ENCODE data around the gene EYA2. TPM values are rescaled to one million over a fixed set of nuclear protein-coding genes. Genes with fewer than 3 reads are reported as not detected.

The EYA2 gene
- total RNA-seq, 1 donor from 2014 or later = not detected

DNA sequence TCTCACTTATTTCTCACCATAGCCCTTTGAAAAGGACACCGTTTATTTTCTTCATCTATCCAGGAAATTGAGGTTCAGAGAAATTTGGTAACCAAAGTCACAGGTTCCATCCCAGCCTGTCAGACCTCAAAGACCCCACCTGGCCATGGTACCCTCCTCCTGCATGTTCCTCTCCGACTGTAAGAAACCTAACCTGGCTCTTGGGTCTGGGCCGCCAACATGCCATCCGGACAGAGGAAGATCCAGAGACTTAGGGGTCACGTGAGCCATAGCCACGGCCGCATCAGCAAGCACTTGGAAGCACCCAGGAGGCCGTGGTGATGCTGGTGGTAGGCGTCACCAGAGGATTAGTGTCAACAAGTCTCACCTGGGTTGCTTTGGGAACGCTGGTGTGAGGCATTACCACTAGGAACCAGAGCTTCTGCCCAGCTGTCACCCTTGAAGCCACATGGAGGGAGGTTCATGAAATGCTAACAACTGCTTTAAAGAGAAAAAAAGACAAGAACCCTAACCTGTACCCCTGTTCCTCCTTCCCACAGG lies 177.1 kb downstream of the EYA2 start:
- no peak for DNase-seq (ENCODE audit: low spot score)
- Mint-ChIP-seq H3K27ac (no peak overlapping the region), H3K4me1 (ENCODE audit: low read depth) (no peaks in the 10 kb centered on the region), H3K27me3 (ENCODE audit: low read depth) (no peaks in the 10 kb centered on the region), H3K36me3 (ENCODE audit: low read depth) (no peaks in the 10 kb centered on the region), H3K4me3 (ENCODE audit: low read depth) (no peak overlapping the region), H3K9me3 (peaks cover 22% of the 10 kb centered on the region)
- intact Hi-C loops (cut with micrococcal nuclease) = no loop called here

DNA sequence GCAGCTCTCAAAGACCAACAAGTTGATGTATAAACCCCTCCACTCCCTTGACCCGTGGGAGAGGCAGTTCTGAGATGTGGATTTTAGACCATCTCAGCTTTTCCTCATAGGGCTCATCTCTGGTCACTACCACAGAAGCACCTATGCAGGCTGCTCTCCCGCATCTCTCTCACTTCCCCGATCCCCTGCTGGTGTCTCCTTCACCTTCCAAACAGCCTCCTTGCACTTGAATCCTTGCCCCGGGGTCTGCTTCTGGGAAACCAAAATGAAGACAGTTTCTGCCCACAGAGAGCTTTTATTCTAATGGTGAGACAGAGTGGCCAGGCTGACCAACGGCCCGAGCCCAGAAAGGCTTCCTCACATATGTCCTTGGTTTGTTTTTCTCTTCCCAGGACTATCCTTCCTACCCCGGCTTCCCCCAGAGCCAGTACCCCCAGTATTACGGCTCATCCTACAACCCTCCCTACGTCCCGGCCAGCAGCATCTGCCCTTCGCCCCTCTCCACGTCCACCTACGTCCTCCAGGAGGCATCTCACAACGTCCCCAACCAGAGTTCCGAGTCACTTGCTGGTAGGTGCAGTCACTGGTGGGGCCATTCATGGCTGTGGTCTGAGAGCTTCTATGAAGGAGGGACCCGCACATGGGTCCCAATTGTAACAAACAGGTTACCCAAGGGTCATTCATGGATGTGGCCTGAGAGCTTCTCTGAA lies 179.3 kb downstream of the EYA2 start:
- Mint-ChIP-seq H3K9me3 (peaks cover 6% of the 10 kb centered on the region), H3K27me3 (ENCODE audit: low read depth) (no peaks in the 10 kb centered on the region), H3K36me3 (ENCODE audit: low read depth) (no peaks in the 10 kb centered on the region), H3K4me1 (ENCODE audit: low read depth) (no peaks in the 10 kb centered on the region), H3K27ac (no peak overlapping the region), H3K4me3 (ENCODE audit: low read depth) (no peak overlapping the region)
- intact Hi-C loops (cut with micrococcal nuclease) = no loop called here
- DNase-seq (ENCODE audit: low spot score) = no peak

DNA sequence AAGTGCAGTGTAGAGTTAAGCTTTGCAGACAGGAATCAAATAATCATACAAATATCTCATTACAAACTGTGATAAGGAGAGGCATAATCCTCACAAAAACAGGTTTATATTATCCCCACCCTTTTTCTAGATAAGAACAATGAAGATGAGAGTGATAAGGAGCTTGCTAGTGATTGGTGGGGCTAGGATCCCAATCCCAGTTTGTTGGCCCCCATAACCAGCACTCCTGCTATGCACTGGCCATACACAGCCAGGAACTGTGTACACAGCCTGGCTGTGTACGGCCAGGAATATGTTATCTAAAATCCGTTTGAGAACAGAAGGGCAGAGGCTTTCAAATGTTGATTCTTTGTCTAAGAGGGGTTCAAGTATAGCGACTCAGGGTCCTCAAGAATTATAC lies 180.6 kb downstream of the EYA2 start:
- DNase-seq (ENCODE audit: low spot score) = no peak
- intact Hi-C loops (cut with micrococcal nuclease) = no loop called here
- Mint-ChIP-seq H3K27ac (no peak overlapping the region), H3K9me3 (peaks cover 4% of the 10 kb centered on the region), H3K4me3 (ENCODE audit: low read depth) (no peak overlapping the region), H3K36me3 (ENCODE audit: low read depth) (no peaks in the 10 kb centered on the region), H3K4me1 (ENCODE audit: low read depth) (no peaks in the 10 kb centered on the region), H3K27me3 (ENCODE audit: low read depth) (no peaks in the 10 kb centered on the region)

DNA sequence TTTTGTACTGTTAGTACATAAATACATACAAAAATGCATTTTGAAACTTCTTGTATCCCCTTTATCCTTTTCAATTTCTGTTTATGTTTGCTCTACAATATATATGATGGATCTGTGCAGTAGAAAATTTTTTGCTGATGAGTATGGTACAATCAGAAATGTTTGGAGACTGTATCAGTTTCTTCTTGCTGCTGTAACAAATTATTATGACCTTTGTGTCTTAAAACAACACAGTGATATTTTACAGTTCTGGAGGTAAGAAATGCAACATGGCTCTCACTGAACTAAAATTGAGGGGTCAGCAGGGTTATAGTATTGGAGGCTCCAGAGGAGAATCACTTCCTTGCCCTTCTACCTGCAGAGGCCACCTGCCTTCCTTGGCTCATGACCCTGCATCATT lies 184.4 kb downstream of the EYA2 start:
- intact Hi-C loops (cut with micrococcal nuclease) = no loop called here
- Mint-ChIP-seq H3K27me3 (ENCODE audit: low read depth) (no peaks in the 10 kb centered on the region), H3K27ac (no peak overlapping the region), H3K4me3 (ENCODE audit: low read depth) (no peak overlapping the region), H3K9me3 (peaks cover 4% of the 10 kb centered on the region), H3K4me1 (ENCODE audit: low read depth) (no peaks in the 10 kb centered on the region), H3K36me3 (ENCODE audit: low read depth) (no peaks in the 10 kb centered on the region)
- no peak for DNase-seq (ENCODE audit: low spot score)

DNA sequence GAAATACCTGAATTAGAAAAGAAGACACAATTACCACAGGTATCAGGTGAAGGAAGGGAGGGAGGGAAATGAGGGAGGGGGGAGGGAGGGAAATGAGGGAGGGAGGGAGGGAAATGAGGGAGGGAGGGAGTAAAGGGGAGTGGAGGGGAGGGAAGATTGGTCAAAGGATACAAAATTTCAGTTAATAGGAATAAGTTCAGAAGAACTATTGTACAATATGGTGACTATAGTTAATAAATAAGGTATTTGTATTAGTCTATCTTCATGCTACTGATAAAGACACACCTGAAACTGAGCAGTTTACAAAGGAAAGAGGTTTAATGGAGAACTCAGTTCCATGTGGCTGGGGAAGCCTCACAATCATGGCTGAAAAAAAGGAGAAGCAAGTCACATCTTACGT lies 185.7 kb downstream of the EYA2 start:
- H3K27ac Mint-ChIP-seq = no peak overlapping the region
- no peaks in the 10 kb centered on the region for H3K27me3 Mint-ChIP-seq (ENCODE audit: low read depth)
- H3K36me3 Mint-ChIP-seq (ENCODE audit: low read depth) = no peaks in the 10 kb centered on the region
- no peaks in the 10 kb centered on the region for H3K4me1 Mint-ChIP-seq (ENCODE audit: low read depth)
- peaks cover 4% of the 10 kb centered on the region for H3K9me3 Mint-ChIP-seq
- no peak overlapping the region for H3K4me3 Mint-ChIP-seq (ENCODE audit: low read depth)
- DNase-seq (ENCODE audit: low spot score) = no peak
- intact Hi-C loops (cut with micrococcal nuclease) = no loop called here

DNA sequence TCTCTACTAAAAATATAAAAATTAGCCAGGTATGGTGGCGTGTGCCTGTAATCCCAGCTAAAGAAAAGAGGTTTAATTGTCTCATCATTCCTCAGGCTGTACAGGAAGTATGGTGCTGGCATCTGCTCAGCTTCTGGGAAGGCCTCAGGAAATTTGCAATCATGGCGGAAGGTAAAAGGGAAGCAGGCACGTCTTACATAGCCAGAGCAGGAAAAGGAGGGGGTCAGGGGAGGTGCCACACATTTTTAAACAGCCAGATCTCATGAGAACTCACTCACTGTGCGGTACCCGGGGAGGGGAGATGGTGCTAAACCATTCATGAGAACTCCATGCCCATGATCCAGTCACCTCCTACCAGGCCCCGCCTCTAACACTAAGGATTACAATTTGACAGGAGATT lies 191.7 kb downstream of the EYA2 start:
- Mint-ChIP-seq H3K36me3 (ENCODE audit: low read depth) (no peaks in the 10 kb centered on the region), H3K27ac (no peak overlapping the region), H3K4me3 (ENCODE audit: low read depth) (no peak overlapping the region), H3K9me3 (no peaks in the 10 kb centered on the region), H3K4me1 (ENCODE audit: low read depth) (no peaks in the 10 kb centered on the region), H3K27me3 (ENCODE audit: low read depth) (no peaks in the 10 kb centered on the region)
- DNase-seq (ENCODE audit: low spot score) = no peak
- intact Hi-C loops (cut with micrococcal nuclease) = no loop called here

DNA sequence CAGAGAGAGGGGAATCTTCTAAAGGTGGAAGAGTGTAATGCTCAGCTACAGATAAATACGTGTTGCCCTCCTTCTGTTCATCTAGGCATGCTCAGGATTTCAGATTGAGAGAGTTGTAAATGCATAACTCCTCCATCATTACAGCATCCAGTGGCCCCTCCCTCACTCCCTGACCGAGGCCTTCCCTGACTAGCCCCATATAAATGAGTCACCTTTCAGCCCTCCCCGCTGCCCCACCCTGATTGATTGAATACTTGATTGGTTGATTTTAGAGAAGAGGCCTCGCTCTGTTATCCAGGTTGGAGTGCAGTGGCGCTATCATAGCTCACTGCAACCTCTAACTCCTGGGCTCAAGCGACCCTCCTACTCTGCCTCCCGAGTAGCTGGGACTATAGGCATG lies 193.7 kb downstream of the EYA2 start:
- Mint-ChIP-seq H3K4me1 (ENCODE audit: low read depth) (no peaks in the 10 kb centered on the region), H3K4me3 (ENCODE audit: low read depth) (no peak overlapping the region), H3K27me3 (ENCODE audit: low read depth) (peaks cover 2% of the 10 kb centered on the region), H3K36me3 (ENCODE audit: low read depth) (no peaks in the 10 kb centered on the region), H3K9me3 (no peaks in the 10 kb centered on the region), H3K27ac (no peak overlapping the region)
- intact Hi-C loops (cut with micrococcal nuclease) = no loop called here
- no peak for DNase-seq (ENCODE audit: low spot score)

DNA sequence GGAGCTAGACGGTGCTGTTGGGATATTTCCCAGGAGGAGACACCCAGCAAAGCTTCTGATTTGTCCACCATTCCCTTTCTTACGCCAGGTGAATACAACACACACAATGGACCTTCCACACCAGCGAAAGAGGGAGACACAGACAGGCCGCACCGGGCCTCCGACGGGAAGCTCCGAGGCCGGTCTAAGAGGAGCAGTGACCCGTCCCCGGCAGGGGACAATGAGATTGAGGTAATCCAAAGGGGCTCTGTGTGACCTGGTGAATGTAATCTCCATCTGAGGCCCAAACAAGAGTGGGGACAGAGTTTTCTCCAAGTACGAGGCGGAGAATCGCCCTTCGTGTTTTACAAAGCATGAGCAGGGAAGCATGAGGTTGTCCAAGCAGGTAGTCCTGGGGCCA lies 194.5 kb downstream of the EYA2 start:
- no peaks in the 10 kb centered on the region for H3K4me1 Mint-ChIP-seq (ENCODE audit: low read depth)
- DNase-seq (ENCODE audit: low spot score) = no peak
- H3K27me3 Mint-ChIP-seq (ENCODE audit: low read depth) = peaks cover 2% of the 10 kb centered on the region
- intact Hi-C loops (cut with micrococcal nuclease) = no loop called here
- H3K27ac Mint-ChIP-seq = no peak overlapping the region
- H3K36me3 Mint-ChIP-seq (ENCODE audit: low read depth) = no peaks in the 10 kb centered on the region
- no peak overlapping the region for H3K4me3 Mint-ChIP-seq (ENCODE audit: low read depth)
- no peaks in the 10 kb centered on the region for H3K9me3 Mint-ChIP-seq

DNA sequence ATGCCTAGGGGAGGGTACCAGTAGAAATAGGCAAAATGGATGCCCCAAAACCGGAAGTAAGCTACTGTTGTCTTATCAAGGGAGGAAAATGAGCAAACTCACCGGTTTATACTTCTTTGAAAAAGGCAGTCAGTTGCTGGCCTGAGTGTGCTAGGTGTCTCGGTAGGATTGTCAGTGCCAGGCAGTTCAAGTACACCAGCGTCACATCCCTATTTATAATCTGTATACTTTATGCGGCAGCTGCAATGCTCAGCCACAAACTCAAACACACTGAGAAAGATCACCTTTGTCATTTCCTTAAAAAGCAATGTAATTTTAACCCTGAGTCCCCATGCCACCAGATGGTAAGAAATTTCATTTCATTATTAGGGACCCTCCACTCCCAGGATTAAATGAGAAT lies 196.2 kb downstream of the EYA2 start:
- Mint-ChIP-seq H3K4me3 (ENCODE audit: low read depth) (no peak overlapping the region), H3K4me1 (ENCODE audit: low read depth) (no peaks in the 10 kb centered on the region), H3K27ac (no peak overlapping the region), H3K36me3 (ENCODE audit: low read depth) (no peaks in the 10 kb centered on the region), H3K27me3 (ENCODE audit: low read depth) (peaks cover 2% of the 10 kb centered on the region), H3K9me3 (peaks cover 5% of the 10 kb centered on the region)
- no peak for DNase-seq (ENCODE audit: low spot score)
- intact Hi-C loops (cut with micrococcal nuclease) = no loop called here

DNA sequence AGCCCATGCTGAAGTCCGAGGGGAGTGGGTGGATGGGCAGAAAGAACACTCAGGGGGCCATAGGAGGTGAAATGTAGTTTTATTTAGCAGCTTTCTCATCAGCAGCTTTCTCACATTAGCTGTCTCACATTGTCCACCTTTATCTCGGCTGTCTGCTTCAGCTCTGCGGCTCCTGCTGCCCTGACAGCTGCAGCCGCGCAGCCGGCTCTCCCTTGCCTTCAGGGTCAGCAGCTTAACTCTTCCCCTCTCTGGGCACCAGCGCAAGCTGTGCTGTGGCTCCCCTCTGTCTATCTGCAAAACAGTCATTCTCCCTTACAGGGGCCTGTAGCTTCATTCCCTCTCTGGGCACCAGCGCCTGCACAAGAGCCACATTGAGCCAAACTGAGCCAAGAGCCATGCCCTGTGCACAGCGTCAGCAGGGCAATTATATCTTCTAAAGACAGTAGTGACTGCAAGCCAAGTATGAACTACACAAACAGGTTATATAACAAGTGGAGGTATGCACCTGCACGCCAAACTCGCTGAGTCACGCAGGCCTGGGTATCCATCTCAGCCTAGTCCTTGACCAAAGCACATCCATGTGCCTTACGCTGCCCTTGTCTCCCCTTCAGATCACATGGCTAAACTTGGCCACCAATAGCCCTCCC lies 198.8 kb downstream of the EYA2 start:
- Mint-ChIP-seq H3K4me3 (ENCODE audit: low read depth) (no peak overlapping the region), H3K9me3 (peaks cover 10% of the 10 kb centered on the region), H3K36me3 (ENCODE audit: low read depth) (no peaks in the 10 kb centered on the region), H3K27ac (no peak overlapping the region), H3K4me1 (ENCODE audit: low read depth) (no peaks in the 10 kb centered on the region), H3K27me3 (ENCODE audit: low read depth) (peaks cover 5% of the 10 kb centered on the region)
- intact Hi-C loops (cut with micrococcal nuclease) = no loop called here
- DNase-seq (ENCODE audit: low spot score) = no peak

DNA sequence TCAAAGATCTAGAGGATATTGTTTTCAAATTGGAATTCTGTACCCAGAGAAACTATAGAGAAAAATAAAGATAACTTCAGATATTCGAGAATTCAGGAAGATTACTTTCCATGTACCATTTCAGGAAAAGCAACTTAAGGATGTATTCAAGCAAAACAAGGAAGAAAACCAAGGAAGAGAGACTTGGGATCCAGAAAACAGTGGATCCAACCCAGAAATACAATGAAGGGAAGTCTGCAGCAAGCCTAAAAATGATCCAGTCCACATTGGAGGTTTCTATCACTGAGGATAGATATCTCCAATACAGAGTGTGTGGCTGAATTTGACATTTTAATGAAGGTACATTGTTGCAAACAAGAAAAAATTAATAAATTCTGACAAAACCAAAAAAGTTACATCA lies 201.0 kb downstream of the EYA2 start:
- Mint-ChIP-seq H3K4me3 (ENCODE audit: low read depth) (no peak overlapping the region), H3K27me3 (ENCODE audit: low read depth) (peaks cover 5% of the 10 kb centered on the region), H3K27ac (no peak overlapping the region), H3K36me3 (ENCODE audit: low read depth) (no peaks in the 10 kb centered on the region), H3K9me3 (peaks cover 10% of the 10 kb centered on the region), H3K4me1 (ENCODE audit: low read depth) (no peaks in the 10 kb centered on the region)
- DNase-seq (ENCODE audit: low spot score) = no peak
- intact Hi-C loops (cut with micrococcal nuclease) = no loop called here

DNA sequence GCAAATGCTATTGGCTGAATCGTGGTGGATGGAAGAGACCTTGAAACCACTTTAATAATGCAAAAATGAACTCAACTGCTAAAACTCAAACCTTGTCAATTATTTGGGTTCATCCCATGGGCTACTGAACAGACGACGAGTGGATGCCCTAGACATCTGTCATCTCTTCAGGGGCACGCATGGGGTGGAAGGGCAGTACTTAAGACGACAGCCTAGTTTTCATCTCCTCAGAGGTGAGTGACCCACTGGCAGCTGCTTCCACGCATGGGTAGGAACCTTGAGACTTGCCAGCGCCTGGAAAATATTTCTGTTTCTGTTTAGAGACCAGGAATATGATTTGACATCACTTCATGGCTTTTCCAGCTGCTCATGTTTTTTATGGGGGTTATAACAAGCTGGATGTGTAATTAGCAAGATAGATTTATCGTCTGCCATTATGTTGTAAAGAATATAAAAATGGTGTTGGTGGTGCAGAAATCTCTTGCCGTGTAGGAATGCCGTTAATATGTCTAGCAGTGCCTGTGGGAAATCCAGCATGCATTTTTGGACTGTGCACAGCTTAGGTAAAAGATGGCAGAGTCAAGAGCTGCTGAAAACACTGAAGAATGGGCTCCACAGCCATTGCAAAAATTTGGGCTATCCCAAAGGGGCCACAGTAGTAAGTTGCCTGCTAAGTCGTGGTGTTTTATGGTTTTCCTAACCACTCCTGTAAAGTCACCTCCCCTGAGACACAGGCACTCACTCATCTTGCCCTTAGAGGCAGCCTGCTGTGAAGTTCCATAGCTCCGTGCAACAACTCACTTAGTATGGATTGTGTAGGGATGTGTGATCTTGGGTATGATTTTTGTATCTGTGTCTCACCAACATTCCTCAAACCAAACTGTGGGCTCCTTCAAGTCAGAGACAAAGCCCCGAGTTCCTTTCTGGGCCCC lies 203.3 kb downstream of the EYA2 start:
- Mint-ChIP-seq H3K4me3 (ENCODE audit: low read depth) (no peak overlapping the region), H3K27me3 (ENCODE audit: low read depth) (peaks cover 2% of the 10 kb centered on the region), H3K36me3 (ENCODE audit: low read depth) (no peaks in the 10 kb centered on the region), H3K4me1 (ENCODE audit: low read depth) (no peaks in the 10 kb centered on the region), H3K27ac (no peak overlapping the region), H3K9me3 (peaks cover 10% of the 10 kb centered on the region)
- intact Hi-C loops (cut with micrococcal nuclease) = no loop called here
- no peak for DNase-seq (ENCODE audit: low spot score)

DNA sequence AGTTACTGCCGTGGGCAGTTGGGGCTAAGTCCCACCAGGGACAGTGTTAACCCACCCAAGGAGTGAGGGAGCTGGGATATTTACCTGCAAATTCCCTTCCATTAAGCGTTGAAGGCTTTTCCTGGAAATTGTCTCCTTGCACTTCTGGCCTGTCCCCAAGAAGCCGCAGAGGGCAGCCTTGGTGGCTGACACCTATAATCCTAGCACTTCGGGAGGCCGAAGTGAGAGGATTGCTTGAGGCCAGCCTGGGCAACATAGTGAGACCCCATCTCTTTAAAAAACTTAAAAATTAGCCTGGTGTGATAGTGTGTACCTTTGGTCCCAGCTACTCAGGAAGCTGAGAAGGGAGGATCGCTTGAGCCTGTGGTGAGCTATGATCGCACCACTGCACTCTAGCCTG lies 204.4 kb downstream of the EYA2 start:
- Mint-ChIP-seq H3K27me3 (ENCODE audit: low read depth) (peaks cover 2% of the 10 kb centered on the region), H3K4me1 (ENCODE audit: low read depth) (no peaks in the 10 kb centered on the region), H3K27ac (no peak overlapping the region), H3K36me3 (ENCODE audit: low read depth) (no peaks in the 10 kb centered on the region), H3K9me3 (peaks cover 14% of the 10 kb centered on the region), H3K4me3 (ENCODE audit: low read depth) (no peak overlapping the region)
- DNase-seq (ENCODE audit: low spot score) = no peak
- intact Hi-C loops (cut with micrococcal nuclease) = no loop called here
